ENCODE measurements around the gene BBS5. TPM values are rescaled to one million over a fixed set of nuclear protein-coding genes. Genes with fewer than 3 reads are reported as not detected.

Gene BBS5
- total RNA-seq, 4 donors from 2014 or later = 4.3 to 11.3 (median 6.0) TPM

DNA sequence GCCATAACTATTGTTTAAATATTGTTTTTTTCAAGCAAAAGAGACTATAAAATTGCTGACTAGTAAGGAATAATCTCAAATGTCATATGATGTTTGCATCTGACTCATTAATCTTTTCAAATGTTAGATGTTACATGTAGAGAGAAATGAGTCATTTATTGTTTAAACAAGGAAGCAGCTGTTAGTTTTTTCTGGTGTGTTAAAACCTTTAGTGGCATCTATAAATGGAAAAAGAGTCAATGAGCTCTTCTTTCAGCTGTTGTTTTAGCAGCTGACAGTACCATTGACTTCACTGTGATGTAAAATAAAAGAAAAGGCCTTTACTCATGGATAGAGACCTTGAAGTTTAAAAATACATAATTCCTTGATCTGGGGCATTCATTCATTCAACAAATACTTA lies 28.4 kb downstream of the BBS5 start:
- ATAC-seq (ENCODE audit: low FRiP score) (no peak), DNase-seq (ENCODE audit: low spot score) (no peak)
- TF ChIP-seq, protein P1, sequence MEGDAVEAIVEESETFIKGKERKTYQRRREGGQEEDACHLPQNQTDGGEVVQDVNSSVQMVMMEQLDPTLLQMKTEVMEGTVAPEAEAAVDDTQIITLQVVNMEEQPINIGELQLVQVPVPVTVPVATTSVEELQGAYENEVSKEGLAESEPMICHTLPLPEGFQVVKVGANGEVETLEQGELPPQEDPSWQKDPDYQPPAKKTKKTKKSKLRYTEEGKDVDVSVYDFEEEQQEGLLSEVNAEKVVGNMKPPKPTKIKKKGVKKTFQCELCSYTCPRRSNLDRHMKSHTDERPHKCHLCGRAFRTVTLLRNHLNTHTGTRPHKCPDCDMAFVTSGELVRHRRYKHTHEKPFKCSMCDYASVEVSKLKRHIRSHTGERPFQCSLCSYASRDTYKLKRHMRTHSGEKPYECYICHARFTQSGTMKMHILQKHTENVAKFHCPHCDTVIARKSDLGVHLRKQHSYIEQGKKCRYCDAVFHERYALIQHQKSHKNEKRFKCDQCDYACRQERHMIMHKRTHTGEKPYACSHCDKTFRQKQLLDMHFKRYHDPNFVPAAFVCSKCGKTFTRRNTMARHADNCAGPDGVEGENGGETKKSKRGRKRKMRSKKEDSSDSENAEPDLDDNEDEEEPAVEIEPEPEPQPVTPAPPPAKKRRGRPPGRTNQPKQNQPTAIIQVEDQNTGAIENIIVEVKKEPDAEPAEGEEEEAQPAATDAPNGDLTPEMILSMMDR (IDR thresholded peaks at IDR 0.05) = no peak

DNA sequence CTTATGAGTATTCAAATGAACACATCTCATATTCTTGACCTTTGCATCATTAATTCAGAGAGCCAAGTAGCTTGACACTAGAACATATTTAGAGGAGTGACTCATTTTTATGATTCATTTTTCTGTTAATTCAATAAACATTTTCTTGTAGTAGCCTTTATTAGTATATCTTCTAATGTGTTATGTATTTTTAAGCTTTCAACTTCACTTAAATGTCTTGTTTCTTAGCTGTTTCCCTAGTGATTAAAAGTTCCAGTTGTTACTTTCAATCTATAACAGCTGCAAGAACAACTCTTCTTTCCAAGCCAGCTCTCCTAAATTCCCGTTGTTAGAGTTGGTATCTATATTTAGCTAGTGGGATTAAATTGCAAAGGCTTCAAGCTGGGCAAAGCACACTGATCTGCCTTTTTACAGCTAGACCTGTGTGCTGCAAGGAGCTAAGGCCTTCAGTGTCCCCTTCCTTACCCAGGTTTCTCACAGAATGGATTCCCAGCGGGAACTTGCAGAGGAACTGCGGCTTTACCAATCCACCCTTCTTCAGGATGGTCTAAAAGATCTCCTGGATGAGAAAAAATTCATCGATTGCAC lies 30.1 kb downstream of the BBS5 start, which contains the start of gene KLHL41:
Gene KLHL41, plus strand, starts transcription at position 405 of the 588 bp plus-strand sequence. Its CDS starts 77 bp downstream, at position 482.
- no peak for DNase-seq (ENCODE audit: low spot score)
- ATAC-seq (ENCODE audit: low FRiP score) = peak; percentile 80
- TF ChIP-seq, protein P1 (IDR thresholded peaks at IDR 0.05) = no peak

DNA sequence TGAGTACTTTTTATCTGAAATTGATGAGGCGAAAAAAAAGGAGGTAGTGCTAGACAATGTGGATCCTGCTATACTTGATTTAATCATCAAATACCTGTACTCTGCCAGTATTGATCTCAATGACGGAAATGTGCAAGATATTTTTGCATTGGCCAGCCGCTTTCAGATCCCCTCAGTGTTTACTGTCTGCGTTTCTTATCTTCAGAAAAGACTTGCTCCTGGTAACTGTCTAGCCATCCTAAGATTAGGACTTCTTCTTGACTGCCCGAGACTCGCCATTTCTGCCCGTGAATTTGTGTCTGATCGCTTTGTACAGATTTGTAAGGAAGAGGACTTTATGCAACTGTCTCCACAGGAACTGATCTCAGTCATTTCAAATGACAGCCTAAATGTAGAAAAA lies 30.7 kb downstream of the BBS5 start:
- ATAC-seq (ENCODE audit: low FRiP score) (no peak), DNase-seq (ENCODE audit: low spot score) (no peak)
- TF ChIP-seq, protein P1 (IDR thresholded peaks at IDR 0.05) = no peak

DNA sequence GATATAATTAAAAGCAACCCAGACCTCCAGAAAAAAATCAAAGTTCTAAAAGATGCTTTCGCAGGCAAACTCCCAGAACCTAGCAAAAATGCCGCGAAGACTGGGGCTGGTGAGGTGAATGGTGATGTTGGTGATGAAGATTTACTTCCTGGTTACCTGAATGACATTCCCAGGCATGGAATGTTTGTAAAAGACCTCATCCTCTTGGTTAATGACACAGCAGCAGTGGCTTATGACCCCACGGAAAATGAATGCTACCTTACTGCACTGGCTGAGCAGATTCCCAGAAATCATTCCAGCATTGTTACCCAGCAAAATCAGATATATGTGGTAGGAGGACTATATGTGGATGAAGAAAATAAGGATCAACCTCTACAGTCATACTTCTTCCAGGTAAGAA lies 31.2 kb downstream of the BBS5 start:
- ATAC-seq (ENCODE audit: low FRiP score) = no peak

DNA sequence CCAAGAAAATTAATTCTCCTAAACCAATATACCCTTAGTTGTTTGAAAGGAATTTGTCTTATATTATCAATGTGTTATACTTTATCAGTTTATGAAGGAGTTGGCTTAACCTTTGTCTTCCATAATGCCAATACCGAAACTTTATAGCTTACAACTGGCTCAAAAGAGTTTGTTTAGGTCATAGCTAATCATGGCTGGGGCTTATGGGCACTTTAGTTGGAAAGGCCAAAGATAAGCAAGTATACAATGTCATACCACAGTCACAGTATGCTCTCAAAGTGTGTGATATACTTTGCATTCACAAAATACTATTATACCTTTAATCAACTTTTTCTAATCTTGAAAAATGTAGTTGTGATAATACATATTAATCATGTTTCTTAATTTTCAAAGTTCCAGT lies 32.5 kb downstream of the BBS5 start:
- ATAC-seq (ENCODE audit: low FRiP score) = no peak
- TF ChIP-seq, protein P1 (IDR thresholded peaks at IDR 0.05) = no peak
- no peak for DNase-seq (ENCODE audit: low spot score)

More for the DNA sequence above, 31.2 kb downstream of the BBS5 start:
- TF ChIP-seq, protein P1 (IDR thresholded peaks at IDR 0.05) = no peak
- no peak for DNase-seq (ENCODE audit: low spot score)

DNA sequence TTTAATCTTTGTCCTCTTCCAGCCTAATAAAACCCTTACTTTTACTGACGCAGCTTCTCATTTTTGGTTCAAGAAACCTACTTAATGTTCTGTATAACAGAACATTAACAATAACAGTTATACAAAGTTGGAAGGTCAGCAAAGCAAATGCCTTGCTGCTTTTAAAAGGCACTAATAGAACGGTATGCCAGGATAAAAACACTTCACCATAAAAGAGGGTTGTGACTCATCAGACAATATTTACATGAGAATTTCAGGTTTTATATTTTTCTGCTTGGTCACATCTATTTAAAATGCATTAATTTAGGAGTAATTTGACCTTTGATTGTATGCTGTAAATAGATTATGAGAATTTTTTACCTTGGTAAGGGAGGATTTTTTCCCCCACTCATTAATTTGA lies 33.2 kb downstream of the BBS5 start:
- ATAC-seq (ENCODE audit: low FRiP score) = no peak
- TF ChIP-seq, protein P1 (IDR thresholded peaks at IDR 0.05) = no peak

DNA sequence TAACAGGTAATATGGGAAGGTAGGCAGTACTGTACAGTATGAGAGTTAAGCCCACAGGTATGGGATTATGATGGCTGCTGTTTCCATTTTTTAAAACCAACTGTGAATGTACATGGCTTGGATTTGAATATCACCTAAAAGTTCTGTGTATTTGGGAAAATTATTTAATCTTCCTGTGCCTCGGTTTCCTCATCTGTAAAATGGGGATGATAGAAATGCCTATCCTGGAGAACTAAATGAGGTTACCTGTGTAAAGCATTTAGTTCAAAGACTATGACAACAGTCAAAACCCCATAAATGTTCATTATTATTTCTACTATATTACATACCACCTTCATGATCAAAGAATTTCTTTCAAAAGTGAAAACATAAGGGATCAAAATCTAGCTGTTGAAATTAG lies 33.8 kb downstream of the BBS5 start:
- TF ChIP-seq, protein P1 (IDR thresholded peaks at IDR 0.05) = no peak
- ATAC-seq (ENCODE audit: low FRiP score) (no peak), DNase-seq (ENCODE audit: low spot score) (no peak)

More for the DNA sequence above, 33.2 kb downstream of the BBS5 start:
- no peak for DNase-seq (ENCODE audit: low spot score)

Data from omental fat pad (tissue), 4 donors.